Measurements from ENCODE around the gene KCNJ6.
"Not testable (repeated sequence)": the region's sequence is repeated elsewhere in the genome, so short reads cannot be mapped to it uniquely, and the experiment has no call there.

Gene KCNJ6

GRCh38 chr21:37916310-37917051 is at the start of gene KCNJ6:
TSS of gene KCNJ6 (minus strand) at chr21:37916457. CDS start at chr21:37840682, 75,775 bp downstream.
- DNase-seq, result peak; percentile 64

- no peak for DNase-seq
Measured at GRCh38 chr21:37965088-37965805, 49.0 kb upstream of the KCNJ6 start.

GRCh38 chr21:37958537-37958936 is 42.3 kb upstream of the KCNJ6 start:
- no peak for DNase-seq

GRCh38 chr21:37956772-37957171 is 40.5 kb upstream of the KCNJ6 start:
- no peak for DNase-seq

GRCh38 chr21:37945036-37945435 is 28.8 kb upstream of the KCNJ6 start:
- no peak for DNase-seq

- DNase-seq, result no peak
Measured at GRCh38 chr21:37944496-37944895, 28.2 kb upstream of the KCNJ6 start.

- no peak for DNase-seq
Measured at GRCh38 chr21:37940691-37941090, 24.4 kb upstream of the KCNJ6 start.

- no peak for DNase-seq
Measured at GRCh38 chr21:37939838-37940237, 23.6 kb upstream of the KCNJ6 start.

GRCh38 chr21:37939251-37939650 is 23.0 kb upstream of the KCNJ6 start:
- no peak for DNase-seq

GRCh38 chr21:37937668-37938067 is 21.4 kb upstream of the KCNJ6 start:
- DNase-seq, result no peak

GRCh38 chr21:37936010-37936785 is 19.9 kb upstream of the KCNJ6 start:
- no peak for DNase-seq

- no peak for DNase-seq
Measured at GRCh38 chr21:37932936-37933335, 16.7 kb upstream of the KCNJ6 start.

- DNase-seq, result peak; percentile 27
Measured at GRCh38 chr21:37927711-37928110, 11.5 kb upstream of the KCNJ6 start.

GRCh38 chr21:37921091-37921490 is 4.8 kb upstream of the KCNJ6 start:
- peak; percentile 32 for DNase-seq

- not testable (repeated sequence) for DNase-seq
Measured at GRCh38 chr21:37920302-37920701, 4.0 kb upstream of the KCNJ6 start.

GRCh38 chr21:37917612-37918011 is 1.4 kb upstream of the KCNJ6 start:
- DNase-seq, result peak; percentile 70

- no peak for DNase-seq
Measured at GRCh38 chr21:37915941-37916309, 332 bp downstream of the KCNJ6 start.

GRCh38 chr21:37915497-37915911 is 753 bp downstream of the KCNJ6 start:
- DNase-seq, result no peak

- DNase-seq, result no peak
Measured at GRCh38 chr21:37912616-37913015, 3.6 kb downstream of the KCNJ6 start.

- DNase-seq, result no peak
Measured at GRCh38 chr21:37909936-37910335, 6.3 kb downstream of the KCNJ6 start.

GRCh38 chr21:37908691-37909090 is 7.6 kb downstream of the KCNJ6 start:
- DNase-seq, result no peak

GRCh38 chr21:37907076-37907475 is 9.2 kb downstream of the KCNJ6 start:
- DNase-seq, result peak; percentile 17

- no peak for DNase-seq
Measured at GRCh38 chr21:37905291-37905690, 11.0 kb downstream of the KCNJ6 start.

GRCh38 chr21:37904856-37905255 is 11.4 kb downstream of the KCNJ6 start:
- no peak for DNase-seq
